ENCODE results near the gene ATCAY. TPM values are rescaled to one million over a fixed set of nuclear protein-coding genes. Genes with fewer than 3 reads are reported as not detected.

The ATCAY gene
- total RNA-seq, 1 experiment from 2014 or later: not detected

DNA sequence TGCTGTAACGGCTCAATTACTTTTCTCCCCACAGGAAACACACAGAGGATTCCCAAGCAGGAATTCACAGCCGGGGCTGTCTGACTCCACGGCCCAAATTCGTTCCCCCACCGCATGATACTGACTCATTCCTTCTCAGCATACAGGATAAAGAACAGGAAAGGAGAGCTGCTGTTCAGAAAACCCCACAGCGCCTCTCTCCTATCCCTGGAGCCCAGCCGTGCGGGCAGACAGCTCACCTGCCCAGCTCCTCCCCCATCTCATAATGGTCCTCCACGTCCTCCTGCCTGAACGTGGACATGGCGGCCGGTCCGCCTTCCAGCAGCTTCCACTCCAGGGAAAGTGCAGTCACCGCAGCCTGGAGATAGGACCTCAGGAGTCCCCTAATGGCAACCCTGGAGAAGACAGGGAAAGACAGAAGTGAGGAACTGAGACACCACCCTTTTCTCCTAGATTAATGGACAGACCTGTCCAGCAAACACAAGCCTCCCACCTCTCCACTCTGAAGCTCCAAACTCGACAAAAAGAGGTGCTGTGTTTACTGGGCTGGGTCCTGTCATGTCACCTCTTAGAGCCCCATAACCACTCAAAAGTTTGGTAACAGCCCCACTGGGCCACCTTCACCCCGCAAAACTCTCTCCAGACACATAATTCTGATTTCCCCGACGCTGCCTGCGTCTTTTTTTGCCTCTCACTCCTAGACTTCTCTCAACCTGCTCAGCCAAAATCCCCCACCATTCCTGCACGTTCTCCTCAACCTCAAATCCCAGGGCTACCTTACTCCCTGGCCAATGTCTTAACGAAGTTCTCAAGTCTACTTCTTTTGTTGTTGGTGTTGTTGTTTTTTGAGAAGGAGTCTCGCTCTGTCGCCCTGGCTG is 89.2 kb downstream of the ATCAY start:
- Histone ChIP-seq H3K9me3 (no peaks in the 10 kb centered on the region), H3K36me3 (peaks cover 34% of the 10 kb centered on the region), H3K27me3 (no peaks in the 10 kb centered on the region), H3K4me3 (peak overlapping the region; percentile 87)
- DNase-seq: peak; percentile 86

DNA sequence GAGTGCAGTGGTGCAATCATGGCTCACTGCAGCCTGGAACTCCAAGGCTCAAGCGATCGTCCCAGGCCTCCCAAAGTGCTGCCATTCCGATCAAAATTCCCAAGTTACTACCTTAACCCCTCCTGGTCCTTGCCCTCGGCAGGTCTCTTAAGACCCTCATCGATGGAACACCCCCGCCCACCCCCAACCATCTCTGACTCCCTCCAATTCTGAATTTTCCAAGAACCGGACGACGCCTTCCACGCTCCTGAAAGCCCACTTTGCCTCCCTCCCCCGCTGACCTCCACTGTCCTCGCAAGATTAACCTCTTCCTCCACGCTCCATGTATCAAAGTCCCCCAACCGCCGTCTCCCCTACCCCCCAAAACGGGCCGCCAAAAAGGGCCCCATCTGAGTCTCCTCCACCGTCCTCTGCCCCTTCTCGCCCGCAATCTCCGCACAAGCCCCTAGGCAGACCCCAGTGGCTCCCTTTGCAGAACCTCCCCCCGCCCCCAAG is 89.9 kb downstream of the ATCAY start:
- peaks cover 34% of the 10 kb centered on the region for H3K36me3 ChIP-seq
- no peak for DNase-seq
- H3K4me3 ChIP-seq: peak overlapping the region; percentile 87

DNA sequence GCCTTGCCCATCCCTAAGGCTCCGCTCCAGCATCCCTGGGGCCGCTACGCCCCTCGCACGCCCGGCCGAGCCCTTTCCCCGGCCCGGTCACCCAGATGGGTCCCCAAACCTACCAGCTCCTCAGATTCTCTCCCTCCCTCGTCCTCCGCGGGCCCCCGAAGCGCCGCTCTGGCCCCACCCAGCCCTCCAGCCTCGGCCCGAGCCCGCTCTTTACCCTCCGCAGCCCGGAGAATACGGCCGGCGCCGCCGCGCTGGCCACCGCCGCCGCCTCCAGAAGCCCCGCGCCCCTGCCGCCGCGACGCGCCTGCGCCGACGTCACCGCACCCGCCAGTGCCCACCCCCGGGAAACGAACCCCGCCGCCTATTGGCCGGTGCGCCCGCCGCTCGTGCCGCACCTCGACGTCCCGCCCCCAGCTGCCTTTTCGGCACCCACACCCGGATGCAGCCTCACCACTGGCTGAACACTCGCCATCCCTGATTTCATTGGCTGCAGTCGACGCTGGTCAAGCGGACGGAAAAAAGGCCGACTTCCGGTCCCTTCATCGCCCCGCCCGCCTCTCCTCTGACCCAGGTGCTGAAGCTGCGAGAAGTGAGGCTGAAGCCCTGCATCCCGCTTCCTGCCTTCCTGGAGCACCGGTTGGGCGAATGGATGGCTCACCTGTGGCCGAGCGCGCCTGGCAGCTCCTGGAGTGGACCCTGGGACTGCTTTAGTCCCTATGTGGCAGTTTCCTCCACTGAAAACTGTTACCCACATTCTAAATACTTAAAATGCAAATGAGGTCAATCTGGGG is 90.5 kb downstream of the ATCAY start, which contains the start of gene DAPK3:
DAPK3 (minus strand) TSS at position 292 of the 791 bp plus-strand sequence. CDS start 1,364 bp downstream, outside the sequence.
- DNase-seq: peak; percentile 95
- Histone ChIP-seq H3K36me3 (peaks cover 34% of the 10 kb centered on the region), H3K4me3 (peak within 1 kb of the TSS; percentile 87), H3K27me3 (no peaks in the 10 kb centered on the region), H3K9me3 (no peaks in the 10 kb centered on the region)

More for the DNA sequence above, 89.9 kb downstream of the ATCAY start:
- Histone ChIP-seq H3K27me3 (no peaks in the 10 kb centered on the region), H3K9me3 (no peaks in the 10 kb centered on the region)

DNA sequence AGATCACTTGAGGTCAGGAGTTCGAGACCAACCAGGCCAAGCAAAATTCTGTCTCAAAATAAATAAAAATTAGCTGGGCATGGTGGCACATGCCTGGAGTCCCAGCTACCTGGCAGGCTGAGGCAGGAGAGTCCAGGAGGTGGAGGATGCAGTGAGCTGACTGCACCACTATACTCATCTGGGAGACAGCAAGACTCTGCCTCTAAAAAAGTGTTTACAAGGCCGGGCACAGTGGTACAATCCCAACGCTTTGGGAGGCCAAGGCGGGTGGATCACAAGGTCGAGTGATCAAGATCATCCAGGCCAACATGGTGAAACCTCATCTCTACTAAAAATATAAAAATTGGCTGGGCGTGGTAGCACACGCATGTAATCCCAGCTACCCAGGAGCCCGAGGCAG is 94.7 kb downstream of the ATCAY start:
- no peak for DNase-seq
- Histone ChIP-seq H3K36me3 (peaks cover 47% of the 10 kb centered on the region), H3K4me3 (no peak overlapping the region), H3K27me3 (no peaks in the 10 kb centered on the region), H3K9me3 (no peaks in the 10 kb centered on the region)

DNA sequence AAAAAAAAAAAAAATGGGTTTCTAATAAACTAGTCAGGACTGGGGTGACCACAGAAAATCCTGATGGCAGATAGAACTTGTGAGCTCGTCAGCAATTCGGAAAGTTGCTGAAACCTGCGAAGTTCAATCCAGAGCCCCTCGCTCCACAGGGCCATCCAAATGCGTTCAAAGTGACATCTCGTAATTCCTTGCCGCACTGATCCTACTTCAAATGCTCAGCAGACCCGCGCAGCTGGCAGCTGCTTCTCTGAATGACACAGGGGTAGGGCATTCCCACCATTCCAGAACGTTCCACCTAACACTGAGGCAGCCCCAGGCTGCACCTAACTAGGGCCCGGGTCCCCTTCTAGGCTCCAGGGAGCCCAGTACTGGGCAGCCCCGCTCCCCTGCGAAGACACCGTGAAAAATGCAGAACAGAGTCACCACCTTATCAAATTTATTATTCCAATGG is 95.2 kb downstream of the ATCAY start:
- DNase-seq: no peak
- H3K9me3 ChIP-seq: no peaks in the 10 kb centered on the region
- H3K27me3 ChIP-seq: no peaks in the 10 kb centered on the region
- H3K4me3 ChIP-seq: no peak overlapping the region
- peaks cover 52% of the 10 kb centered on the region for H3K36me3 ChIP-seq

DNA sequence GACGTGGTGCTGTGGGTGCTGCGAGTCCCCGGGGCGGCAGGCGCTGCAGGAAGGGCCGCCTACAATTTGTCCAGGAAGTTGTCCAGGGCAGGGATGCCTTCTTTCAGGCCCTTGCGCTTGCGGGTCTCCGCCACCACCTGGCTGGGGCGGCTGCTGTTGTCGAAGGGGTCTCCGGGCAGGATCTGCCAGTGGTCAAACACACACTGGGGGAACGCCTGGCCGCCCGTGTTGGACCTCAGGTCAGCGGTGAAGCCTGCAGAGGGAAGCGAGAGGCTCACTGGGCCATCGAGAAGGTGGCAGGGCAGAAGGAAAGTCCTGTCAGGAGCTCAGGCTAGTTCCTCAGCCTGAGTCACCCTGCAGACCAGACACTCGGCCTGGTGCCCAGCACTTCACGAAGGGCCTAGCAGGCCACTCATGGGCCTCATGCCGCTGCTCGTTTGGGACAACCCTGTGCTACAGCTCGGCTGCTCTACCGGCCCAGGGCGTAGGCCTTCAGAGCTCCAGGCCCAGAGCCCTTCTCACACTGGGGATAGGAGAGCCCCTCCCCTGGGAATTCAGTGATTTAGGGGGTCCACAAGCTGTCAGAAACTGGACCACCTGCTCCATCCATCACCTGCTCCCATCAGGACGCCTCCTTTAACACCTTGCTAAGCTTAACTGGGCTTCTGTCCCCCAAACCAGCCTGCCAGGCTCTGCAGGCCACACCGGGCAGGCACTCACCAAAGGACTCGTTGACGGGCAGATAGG is 96.2 kb downstream of the ATCAY start:
- Histone ChIP-seq H3K4me3 (no peak overlapping the region), H3K36me3 (peaks cover 62% of the 10 kb centered on the region)
- no peak for DNase-seq

More for the DNA sequence above, 96.2 kb downstream of the ATCAY start:
- Histone ChIP-seq H3K27me3 (no peaks in the 10 kb centered on the region), H3K9me3 (no peaks in the 10 kb centered on the region)

Other genes starting within 250 kb of the ATCAY start
- 2.8 and 5.6 TPM in 2 replicates for gene PIP5K1C, start 180.2 kb upstream of the ATCAY start, total RNA-seq (2014; rRNA removed; shearing (Covaris generic); ENCODE audit: low replicate concordance)
- not detected in 2 replicates for gene TJP3, start 172.3 kb upstream of the ATCAY start, total RNA-seq (2014; rRNA removed; shearing (Covaris generic); ENCODE audit: low replicate concordance)
- 1.4 and 10.1 TPM in 2 replicates for gene APBA3, start 119.0 kb upstream of the ATCAY start, total RNA-seq (2014; rRNA removed; shearing (Covaris generic); ENCODE audit: low replicate concordance)
- gene MRPL54, start 118.0 kb upstream of the ATCAY start, total RNA-seq (2014; rRNA removed; shearing (Covaris generic); ENCODE audit: low replicate concordance): 47.0 and 55.4 TPM in 2 replicates
- not detected in 2 replicates for gene RAX2, start 108.5 kb upstream of the ATCAY start, total RNA-seq (2014; rRNA removed; shearing (Covaris generic); ENCODE audit: low replicate concordance)
- gene MATK, start 94.3 kb upstream of the ATCAY start, total RNA-seq (2014; rRNA removed; shearing (Covaris generic); ENCODE audit: low replicate concordance): 0.69 and 3.9 TPM in 2 replicates
- not detected in 2 replicates for gene ZFR2, start 11.6 kb upstream of the ATCAY start, total RNA-seq (2014; rRNA removed; shearing (Covaris generic); ENCODE audit: low replicate concordance)
- not detected in 2 replicates for gene NMRK2, start 52.4 kb downstream of the ATCAY start, total RNA-seq (2014; rRNA removed; shearing (Covaris generic); ENCODE audit: low replicate concordance)
- gene DAPK3, start 90.4 kb downstream of the ATCAY start, total RNA-seq (2014; rRNA removed; shearing (Covaris generic); ENCODE audit: low replicate concordance): 123 and 126 TPM in 2 replicates
- 1,092 and 1,573 TPM in 2 replicates for gene EEF2, start 104.8 kb downstream of the ATCAY start, total RNA-seq (2014; rRNA removed; shearing (Covaris generic); ENCODE audit: low replicate concordance)
- gene PIAS4, start 127.1 kb downstream of the ATCAY start, total RNA-seq (2014; rRNA removed; shearing (Covaris generic); ENCODE audit: low replicate concordance): 7.4 and 10.4 TPM in 2 replicates
- gene ZBTB7A, start 186.2 kb downstream of the ATCAY start, total RNA-seq (2014; rRNA removed; shearing (Covaris generic); ENCODE audit: low replicate concordance): 7.8 and 8.7 TPM in 2 replicates
- gene MAP2K2, start 243.4 kb downstream of the ATCAY start, total RNA-seq (2014; rRNA removed; shearing (Covaris generic); ENCODE audit: low replicate concordance): 115 and 216 TPM in 2 replicates